Superior temporal gyrus (tissue), 1 donor: Measurements from ENCODE around the gene NUMA1.

Source experiments
- DNase-seq: peaks from one replicate; pipeline ENCODE4 v3.0.0-alpha.2; 2016; ENCODE audit errors: extremely low spot score

NUMA1 gene

DNA sequence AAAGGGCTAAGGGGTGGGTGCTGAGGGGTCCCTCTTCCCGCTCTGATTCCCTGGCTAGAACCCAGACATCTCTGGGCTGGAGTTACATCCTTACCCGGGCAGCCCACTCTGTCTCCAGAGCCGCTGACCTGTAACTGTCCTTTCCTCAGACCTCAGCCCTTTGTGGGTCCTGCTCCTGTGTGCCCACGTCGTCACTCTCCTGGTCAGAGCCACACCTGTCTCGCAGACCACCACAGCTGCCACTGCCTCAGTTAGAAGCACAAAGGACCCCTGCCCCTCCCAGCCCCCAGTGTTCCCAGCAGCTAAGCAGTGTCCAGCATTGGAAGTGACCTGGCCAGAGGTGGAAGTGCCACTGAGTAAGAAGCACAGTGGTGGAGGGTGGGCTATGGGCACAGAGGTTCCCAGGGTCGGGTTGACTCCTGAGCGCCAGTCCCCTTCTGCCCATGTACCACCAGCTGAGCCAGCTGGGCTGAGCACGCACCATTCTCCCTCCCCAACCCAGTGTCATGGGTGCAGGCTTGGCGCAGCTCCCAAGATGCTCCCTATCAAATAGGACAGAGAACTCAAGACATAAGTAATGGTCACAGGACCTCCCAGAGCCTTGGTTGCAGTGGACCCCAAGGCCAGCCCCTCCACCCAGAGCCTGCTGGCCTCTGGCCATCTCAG, 80.0 kb downstream of the NUMA1 start:
- DNase-seq, result no peak

DNA sequence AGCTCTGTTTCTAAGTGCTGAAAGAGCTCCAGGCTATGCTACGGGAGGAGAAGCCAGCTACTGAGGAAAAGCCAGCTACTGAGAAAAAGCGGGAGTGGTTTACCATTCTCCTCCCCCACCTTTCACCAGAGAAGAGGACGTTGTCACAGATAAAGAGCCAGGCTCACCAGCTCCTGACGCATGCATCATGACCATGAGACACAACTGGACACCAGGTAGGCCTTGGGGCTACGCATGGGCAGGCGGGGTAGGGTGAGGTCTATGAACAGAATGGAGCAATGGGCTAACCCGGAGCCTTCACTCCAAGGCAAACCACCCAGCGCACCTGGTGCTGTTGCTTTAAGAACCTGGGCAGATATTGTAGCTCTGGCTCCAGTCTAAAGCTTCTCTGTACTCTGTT, 80.5 kb downstream of the NUMA1 start:
- DNase-seq, result no peak

DNA sequence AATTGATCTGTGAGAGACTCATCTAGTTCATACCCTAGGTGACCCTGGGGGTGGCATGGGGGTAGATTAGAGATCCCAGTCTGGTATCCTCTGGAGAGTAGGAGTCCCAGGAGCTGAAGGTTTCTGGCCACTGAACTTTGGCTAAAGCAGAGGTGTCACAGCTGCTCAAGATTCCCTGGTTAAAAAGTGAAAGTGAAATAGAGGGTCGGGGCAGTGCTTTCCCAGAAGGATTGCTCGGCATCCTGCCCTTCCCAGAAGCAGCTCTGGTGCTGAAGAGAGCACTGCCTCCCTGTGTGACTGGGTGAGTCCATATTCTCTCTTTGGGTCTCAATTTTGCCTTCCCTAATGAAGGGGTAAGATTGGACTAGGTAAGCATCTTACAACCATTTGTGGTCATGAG, 81.0 kb downstream of the NUMA1 start:
- DNase-seq, result no peak

DNA sequence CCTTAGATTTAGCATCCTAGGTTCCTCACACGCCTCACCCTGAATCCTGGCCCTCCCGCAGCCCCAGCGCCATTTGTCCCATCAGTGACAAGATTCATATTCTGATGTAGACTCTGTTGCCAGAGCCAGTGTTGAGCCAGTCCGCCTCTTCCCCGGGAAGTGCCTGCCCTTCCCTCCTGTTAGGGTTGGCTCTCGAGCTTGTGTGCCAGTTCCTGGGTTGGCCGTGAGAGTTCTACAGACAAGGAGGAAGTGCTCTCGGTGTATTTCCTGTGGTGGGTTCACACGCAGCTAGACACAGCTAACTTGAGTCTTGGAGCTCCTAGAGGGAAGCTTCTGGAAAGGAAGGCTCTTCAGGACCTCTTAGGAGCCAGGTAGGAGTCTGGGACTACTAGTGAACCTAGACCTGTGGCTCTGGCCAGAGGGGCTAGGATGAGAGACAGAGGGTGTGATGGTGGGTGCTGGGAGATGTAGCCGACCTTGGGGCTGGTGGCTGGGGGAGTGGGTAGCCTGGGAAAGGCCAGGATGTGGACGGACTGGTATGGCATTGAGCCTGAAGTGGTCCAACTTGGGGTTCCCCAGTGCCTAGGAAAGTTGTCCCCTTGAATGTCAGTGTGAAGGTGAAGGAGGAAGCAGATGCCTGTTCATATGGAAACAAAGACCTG, 81.6 kb downstream of the NUMA1 start, which contains the start of gene IL18BP:
IL18BP (plus strand) TSS at position 261 of the 662 bp plus-strand sequence. CDS start 1,076 bp downstream, outside the sequence.
- no peak for DNase-seq

DNA sequence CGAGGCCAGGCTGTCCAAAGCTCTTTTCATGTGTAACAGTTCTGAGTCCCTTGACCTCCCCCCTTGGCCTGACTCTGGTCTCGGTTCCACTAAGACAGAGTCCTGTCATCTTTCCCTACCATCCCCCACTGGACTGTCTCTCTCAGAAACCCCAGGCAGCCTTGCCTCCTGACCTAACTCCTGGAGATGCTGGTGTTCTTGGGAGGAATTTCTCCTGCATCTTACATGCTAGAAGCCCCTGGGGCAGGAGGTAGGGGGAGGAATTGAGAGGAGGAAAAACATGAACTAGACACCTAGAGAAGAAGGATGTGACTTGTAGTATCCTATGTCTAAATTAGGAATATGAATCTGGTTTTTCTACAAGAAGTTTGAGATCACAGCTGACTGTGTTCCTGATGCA, 82.3 kb downstream of the NUMA1 start:
- DNase-seq, result no peak

DNA sequence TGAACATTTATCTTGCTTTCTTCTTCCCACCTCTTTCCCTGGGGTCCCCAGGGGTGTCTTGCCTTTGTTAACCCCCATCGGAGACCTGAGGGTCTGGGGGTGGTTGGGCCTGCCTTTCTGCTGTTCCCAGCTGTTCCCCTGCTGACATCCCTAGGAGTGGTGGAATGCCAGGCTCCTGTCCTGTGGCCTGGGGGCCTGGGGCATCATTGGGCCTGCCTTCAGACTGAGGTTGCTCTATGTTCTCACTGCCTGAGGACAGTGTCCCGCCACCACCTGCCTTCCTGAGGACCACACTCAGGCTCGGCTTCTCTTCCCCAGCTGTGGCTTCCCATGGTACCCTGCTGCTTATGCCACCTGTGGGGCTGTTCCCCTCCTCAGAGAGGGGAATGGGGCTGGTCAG, 82.7 kb downstream of the NUMA1 start:
- no peak for DNase-seq

DNA sequence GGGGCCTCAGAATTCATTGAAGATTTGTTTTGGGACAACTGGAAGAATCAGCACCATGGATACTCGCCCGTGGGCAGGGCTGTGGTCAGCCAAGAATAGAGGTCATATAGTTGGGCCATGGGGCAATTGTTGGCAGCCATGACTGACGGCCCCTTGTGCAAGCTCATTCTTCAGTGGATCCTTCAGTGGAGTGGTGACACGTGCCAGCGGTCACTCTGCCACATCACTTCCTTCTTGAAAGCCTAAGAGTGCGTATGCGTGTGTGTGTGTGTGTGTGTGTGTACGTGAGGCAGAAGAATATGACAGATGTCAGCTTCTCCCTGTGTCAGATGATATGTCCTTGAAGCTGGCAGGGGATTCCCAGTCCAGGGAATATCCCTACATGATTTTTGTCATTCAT, 83.4 kb downstream of the NUMA1 start:
- DNase-seq, result no peak

DNA sequence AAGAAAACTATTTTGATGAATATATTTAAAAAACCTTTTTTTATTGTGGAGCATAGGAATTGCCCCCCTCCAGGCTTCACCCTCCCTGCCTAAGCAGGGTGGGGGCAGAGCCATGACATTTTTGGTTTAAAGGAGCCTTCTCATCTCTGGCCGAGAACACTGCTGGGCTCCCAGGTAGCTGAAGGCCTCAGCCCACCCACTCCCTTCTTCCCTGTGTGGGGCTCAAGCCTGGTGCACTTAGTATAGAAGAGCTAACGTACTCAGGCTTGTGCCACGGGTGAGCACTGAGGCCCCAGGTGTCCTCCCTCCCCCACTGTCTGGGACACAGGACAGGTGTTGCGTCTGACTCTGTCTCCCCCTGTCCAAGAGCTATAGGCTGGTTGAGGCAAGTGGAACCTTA, 83.8 kb downstream of the NUMA1 start:
- DNase-seq, result no peak

DNA sequence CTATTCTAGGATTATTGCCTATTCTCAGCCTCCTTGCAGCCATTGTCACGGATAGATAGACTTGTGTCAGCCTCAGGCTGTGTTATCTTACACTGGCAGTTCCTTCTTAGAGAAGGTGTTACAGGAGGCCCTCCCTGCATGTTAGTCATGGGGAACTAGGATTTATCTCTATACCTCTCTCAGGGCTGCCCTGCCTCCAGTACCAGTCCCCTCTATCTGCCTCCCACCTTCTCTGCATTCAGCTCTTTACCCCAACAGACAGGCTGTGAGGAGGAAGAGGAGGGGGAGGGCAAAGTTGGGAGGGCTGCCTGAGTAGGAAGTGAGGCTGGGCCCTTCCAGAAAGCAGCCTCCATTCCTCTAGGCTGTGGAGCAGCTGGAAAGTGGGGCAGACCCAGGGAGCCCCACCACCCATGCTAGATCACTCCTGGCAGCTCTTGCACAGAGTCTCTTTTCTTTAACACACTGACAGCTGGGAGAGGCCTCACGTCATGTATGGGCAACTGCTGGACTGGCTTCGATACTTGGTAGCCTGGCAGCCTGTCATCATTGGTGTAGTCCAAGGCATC, 84.5 kb downstream of the NUMA1 start:
- DNase-seq, result peak; percentile 33

DNA sequence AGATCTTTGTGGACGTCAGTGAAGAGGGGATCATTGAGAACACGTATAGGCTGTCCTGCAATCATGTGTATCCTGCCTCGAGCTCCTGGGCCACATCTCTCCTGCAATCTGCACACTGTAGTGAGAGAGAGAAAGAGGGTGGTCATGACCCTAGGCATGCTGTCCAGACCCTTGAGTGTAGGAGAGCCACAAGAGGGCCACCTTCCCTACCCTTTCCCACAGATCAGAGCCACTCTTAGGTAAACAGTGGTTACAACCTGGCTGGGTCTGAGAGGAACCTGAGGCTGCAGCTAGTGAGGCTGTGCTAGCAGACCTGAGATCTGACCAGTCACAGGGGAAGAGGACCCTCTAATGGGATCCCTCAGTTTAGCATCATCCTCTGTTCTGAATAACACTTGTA, 85.6 kb downstream of the NUMA1 start:
- DNase-seq, result no peak

DNA sequence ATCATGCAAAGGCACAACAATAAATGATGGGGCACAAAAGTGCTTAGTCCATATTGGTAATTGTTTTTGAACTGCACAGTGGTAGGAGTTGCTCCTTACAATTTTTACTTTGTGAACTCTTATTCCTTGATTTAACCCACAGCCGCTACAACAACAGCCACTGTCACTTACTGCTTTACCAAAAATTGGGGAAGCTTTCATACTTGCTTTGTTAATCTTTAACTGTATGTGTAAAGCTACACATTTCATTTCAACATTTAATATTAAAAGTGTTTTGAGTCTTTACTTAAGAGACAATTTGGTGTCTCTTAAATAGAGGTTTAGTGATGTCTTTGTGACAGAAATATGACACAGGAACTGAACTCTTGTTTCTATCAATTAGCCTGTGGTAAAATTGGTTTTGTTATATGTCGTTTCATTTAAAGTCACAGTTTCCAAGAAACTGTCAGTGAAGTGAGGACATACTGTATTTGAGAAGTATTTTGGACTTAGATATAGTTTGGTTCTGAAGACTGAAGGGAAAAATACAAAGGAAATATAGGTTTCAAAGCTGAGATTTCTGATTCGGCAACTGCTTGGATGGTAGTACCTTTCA, 88.1 kb downstream of the NUMA1 start:
- no peak for DNase-seq

DNA sequence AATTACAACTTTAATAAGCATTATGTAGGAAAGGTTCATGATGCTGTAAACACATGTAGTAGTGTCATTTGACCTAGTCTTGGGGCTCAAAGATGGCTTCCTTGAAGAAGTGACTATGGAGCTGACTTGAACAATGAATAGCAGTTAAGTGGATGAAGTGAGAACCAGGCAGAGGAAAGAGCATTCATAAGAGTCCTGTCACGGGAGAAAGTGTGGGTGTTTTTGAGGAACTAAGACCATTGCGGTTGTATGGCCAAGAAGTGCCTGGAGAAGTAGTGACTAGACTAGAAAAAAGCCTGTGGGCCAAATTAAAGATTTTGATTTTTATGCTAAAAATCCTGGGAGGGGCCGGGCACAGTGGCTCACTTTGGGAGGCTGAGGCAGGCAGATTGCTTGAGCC, 88.8 kb downstream of the NUMA1 start:
- no peak for DNase-seq

DNA sequence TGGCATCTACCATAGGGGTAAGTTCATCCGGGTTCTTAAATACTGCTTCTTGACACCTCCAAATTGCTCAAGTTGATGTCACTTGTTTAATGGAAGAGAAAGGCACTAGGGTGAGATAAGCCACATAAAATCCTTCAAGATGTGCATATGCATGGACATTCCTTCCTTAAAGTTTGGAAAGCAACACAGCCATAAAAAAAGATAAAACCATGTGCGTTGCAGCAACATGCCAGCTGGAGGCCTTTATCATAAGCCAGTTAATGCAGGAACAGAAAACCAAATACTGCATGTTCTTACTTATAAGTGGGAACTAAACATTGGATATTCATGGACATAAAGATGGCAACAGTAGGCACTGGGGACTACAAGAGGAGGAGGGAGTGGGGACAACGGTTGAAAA, 89.6 kb downstream of the NUMA1 start:
- no peak for DNase-seq

DNA sequence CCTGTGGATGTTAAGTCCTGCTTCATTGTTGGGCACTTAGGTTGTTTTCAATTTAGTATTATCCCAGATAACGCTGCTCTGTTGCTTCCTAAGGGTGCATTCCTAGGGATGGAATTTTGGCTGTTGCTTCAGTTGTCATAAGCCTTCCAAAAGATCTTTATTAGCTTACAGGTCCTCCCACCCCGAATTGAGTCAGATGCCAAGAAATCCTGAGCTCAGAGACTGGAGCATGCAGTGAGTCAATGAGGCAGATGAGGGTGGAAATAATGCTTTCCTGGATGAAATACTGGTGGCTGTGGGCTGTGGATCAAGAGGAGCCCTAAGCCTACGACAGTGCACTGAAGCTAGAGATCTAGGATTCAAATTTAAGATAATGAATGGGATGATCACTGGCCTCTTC, 92.3 kb downstream of the NUMA1 start:
- no peak for DNase-seq

DNA sequence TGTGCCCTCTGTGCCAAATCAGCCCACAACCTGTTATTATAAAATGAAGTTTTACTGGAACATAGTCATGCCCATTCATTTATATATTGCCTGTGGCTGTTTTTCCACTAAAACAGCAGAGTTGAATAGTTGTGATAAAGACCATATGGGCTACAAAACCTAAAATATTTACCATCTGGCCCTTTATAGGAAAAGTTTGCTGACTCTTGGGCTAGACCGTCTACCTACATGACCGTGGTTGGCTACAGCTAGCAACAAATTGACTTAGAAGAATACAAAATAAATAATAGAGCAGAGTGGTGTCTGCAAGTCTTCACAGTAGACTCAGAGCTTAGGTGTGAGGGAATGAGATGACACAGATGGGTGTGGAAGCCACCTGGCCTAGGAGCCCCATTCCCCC, 92.8 kb downstream of the NUMA1 start:
- DNase-seq, result no peak

DNA sequence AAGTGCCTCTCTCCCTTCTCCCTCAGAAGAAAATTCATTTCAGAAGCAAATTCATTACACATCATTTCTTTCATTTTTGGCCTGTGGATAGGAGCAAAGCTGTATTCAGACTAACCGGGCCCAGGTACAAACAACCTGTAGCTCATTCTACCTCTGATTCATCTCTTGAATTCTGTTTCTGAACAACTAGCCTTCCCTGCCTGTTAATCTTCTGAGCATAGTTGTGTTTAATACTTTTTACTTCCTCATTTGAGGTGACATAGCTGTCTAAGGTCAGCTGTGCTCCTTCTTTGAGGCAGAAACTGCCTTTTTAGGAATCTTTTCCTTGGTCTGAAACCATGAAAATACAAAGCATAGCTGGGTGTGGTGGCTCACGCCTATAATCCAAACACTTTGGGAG, 94.2 kb downstream of the NUMA1 start:
- no peak for DNase-seq

DNA sequence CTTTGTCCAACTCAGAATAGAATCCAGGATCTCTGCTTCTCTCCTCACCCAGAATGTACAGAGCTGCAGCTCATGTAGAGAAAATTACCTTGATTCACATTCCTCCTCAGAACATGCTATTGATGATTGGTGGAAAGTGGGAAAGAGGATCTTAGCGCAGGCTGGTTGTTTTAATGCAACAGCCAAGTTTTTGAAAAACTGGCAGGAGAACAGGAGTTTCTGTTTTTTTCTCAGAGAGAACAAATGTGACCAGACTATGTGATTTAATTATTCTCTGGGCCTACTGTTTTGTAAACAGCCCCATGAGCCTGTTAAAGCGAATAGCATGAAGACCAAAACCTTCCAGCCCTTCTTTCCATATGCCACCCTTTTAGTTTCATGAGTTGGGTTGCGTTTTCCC, 100.7 kb downstream of the NUMA1 start:
- peak; percentile 67 for DNase-seq

DNA sequence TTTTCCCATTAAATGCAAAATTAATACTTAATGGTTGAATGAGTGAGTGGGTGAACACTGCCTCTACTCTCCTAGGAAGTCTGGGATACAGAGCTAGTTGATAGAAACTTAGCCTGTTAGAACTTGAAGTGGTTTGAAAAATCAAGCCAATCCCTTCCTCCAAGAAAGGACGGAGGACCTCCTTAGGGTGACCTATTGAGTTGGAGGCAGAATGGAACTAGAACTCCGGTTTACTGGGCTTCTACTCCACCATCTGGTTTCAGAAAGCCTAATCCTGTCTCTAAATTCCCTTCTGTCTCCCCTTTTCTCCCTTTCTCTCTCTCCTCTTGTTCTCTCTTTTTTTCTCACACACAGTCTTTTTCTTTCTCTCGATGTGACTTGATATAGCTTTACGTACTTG, 101.2 kb downstream of the NUMA1 start:
- no peak for DNase-seq

DNA sequence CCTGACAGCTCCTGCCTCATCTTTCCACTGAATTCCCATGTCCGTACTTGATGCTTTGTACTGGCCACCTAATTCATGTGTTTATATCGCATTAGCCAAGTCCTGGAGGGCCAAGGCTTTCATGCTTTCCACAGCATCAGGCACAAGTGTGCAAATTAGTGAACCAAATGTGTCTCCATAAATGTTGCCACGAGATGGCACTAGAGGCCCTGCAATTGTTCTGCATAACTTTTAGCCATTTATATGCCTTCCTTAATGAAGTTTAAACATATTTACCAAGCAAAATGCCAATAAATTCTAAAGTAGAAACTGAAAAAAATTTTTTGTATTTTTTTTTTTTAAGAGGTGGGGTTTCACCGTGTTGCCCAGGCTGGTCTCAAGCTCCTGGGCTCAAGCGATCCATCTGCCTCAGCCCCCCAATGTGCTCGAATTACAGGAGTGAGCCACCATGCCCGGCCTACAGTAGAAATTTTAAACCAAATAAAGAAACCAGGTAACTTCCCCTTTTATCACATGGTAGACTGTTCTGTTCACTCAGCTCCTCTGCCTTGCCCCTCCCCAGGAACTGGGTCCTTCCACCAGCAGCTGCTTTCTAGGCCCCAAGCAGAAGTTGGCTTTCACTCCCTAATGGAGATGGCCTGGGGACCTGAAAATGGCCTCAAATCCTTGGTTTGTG, 102.5 kb downstream of the NUMA1 start:
- DNase-seq, result peak; percentile 94

DNA sequence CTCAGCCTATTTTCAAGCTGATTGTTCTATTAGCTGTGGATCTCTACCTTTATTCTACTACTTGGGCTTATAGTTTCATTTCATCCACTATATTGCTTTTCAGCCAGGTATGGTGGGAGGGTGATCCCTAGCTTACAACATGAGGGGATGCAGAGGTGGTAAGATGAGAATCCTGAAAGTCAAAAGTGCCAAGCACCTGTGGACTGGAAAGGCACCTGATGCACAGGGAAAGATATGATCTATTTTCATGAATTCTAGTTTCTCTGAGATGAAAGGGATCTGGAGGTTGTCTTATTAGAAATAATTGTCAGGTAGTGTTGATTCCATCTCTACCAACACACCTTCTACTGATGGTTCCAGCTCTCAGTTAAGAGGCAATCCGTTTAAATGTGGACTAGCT, 103.3 kb downstream of the NUMA1 start:
- DNase-seq, result no peak

DNA sequence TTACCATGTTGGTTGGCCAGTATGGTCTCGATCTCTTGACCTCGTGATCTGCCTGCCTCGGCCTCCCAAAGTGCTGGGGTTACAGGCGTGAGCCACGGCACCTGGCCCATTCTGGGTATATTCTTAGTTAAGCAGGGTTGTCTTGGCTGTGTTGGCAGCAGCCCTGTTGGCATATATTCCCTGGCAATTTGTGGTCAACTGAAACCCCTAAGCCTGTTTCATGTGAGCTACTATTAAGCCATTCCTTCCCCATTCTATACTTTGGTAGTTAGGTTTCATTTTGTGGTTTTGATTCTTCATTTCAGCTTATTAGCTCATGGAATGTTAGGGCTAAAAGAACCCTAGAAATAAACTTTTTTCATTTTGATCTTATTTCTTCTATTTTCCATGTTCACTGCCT, 103.8 kb downstream of the NUMA1 start:
- no peak for DNase-seq

DNA sequence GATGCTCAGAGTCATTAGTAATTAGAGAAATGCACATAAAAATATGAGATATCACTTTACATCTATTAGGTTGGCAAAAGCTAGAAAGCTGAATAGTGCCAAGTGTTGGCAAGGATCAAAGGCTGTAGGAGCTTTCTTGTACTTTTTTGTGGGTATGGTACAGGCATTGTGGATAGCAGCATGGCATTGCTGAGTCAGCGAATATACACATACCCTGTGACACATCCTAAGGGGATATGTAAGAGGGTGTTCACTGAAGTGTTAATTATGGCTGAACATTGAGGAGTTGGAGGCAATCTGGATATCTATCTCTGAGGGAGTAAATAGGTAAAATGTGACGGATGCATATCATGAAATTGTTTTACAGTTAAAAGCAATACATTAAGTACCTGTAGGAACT, 108.7 kb downstream of the NUMA1 start:
- DNase-seq, result no peak
